Ascending aorta (tissue), 2 donors: ENCODE results near the gene GAK. TPM values are rescaled to one million over a fixed set of nuclear protein-coding genes. Genes with fewer than 3 reads are reported as not detected.

ENCODE experiments used
- DNase-seq, 2 donors: peaks; one replicate each; pipeline ENCODE4 v3.0.0-alpha.2; 2019; ENCODE audit warnings: low spot score in 2 of 2
- H3K27ac ChIP-seq, 2 donors: fragments of 200-600 bp; sonication (generic); one replicate each; pipeline ENCODE4 v1.5.1; 2016 to 2017; ENCODE audit warnings: mild to moderate bottlenecking in 1 of 2
- H3K27me3 ChIP-seq: fragments of 200-600 bp; sonication (generic); one replicate; pipeline ENCODE4 v1.5.1; 2017
- H3K36me3 ChIP-seq, 2 donors: fragments of 200-600 bp; sonication (generic); one replicate each; pipeline ENCODE4 v1.5.1; 2016
- H3K4me1 ChIP-seq, 2 donors: fragments of 200-600 bp; sonication (generic); one replicate each; pipeline ENCODE4 v1.5.1; 2016 to 2017; ENCODE audit warnings: mild to moderate bottlenecking in 1 of 2
- H3K4me3 ChIP-seq, 2 donors: fragments of 200-600 bp; sonication (generic); one replicate each; pipeline ENCODE4 v1.5.1; 2016 to 2017; ENCODE audit warnings: mild to moderate bottlenecking in 1 of 2
- H3K9me3 ChIP-seq, 2 donors: fragments of 200-600 bp; sonication (generic); one replicate each; pipeline ENCODE4 v1.5.1; 2016
- intact Hi-C: fragments of 100-400 bp; cut with DNase I; formaldehyde crosslinking; loops from one replicate; pipeline ENCODE4 v1.15.1; 2023
- total RNA-seq: library from RNA; depleted of rRNA; stranded (reverse); fragments of >200 nt; gene quantifications from one replicate; pipeline ENCODE4 v1.1.0, GENCODE V29; 2016
- TF ChIP-seq, protein P1 (sequence below), 3 experiments: fragments of 200-600 bp in 2 of 3; fragments of 450-650 bp in 1 of 3; sonication (generic) in 2 of 3; IDR thresholded peaks; one replicate each; pipeline ENCODE4 v1.5.1; 2016 to 2019; ENCODE audit warnings: antibody characterized with exemption in 3 of 3, mild to moderate bottlenecking in 1 of 3, moderate library complexity in 1 of 3

The GAK gene
- total RNA-seq, 1 donor from 2014 or later, result 87.3 TPM

- no peak overlapping the region for H3K27ac ChIP-seq
- H3K4me1 ChIP-seq, result no peaks in the 10 kb centered on the region
- H3K4me3 ChIP-seq, result no peak overlapping the region
- intact Hi-C loops, result no loop called here
- TF ChIP-seq, protein P1, sequence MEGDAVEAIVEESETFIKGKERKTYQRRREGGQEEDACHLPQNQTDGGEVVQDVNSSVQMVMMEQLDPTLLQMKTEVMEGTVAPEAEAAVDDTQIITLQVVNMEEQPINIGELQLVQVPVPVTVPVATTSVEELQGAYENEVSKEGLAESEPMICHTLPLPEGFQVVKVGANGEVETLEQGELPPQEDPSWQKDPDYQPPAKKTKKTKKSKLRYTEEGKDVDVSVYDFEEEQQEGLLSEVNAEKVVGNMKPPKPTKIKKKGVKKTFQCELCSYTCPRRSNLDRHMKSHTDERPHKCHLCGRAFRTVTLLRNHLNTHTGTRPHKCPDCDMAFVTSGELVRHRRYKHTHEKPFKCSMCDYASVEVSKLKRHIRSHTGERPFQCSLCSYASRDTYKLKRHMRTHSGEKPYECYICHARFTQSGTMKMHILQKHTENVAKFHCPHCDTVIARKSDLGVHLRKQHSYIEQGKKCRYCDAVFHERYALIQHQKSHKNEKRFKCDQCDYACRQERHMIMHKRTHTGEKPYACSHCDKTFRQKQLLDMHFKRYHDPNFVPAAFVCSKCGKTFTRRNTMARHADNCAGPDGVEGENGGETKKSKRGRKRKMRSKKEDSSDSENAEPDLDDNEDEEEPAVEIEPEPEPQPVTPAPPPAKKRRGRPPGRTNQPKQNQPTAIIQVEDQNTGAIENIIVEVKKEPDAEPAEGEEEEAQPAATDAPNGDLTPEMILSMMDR (IDR thresholded peaks at IDR 0.05), result no peak
- peaks cover 40 to 72% of the 10 kb centered on the region in 2 donors for H3K36me3 ChIP-seq
- H3K9me3 ChIP-seq, result no peaks in the 10 kb centered on the region
- DNase-seq, result no peak
- H3K27me3 ChIP-seq, result no peaks in the 10 kb centered on the region
Observed at GRCh38 chr4:961351-962230, 29.5 kb upstream of the GAK start.

DNA sequence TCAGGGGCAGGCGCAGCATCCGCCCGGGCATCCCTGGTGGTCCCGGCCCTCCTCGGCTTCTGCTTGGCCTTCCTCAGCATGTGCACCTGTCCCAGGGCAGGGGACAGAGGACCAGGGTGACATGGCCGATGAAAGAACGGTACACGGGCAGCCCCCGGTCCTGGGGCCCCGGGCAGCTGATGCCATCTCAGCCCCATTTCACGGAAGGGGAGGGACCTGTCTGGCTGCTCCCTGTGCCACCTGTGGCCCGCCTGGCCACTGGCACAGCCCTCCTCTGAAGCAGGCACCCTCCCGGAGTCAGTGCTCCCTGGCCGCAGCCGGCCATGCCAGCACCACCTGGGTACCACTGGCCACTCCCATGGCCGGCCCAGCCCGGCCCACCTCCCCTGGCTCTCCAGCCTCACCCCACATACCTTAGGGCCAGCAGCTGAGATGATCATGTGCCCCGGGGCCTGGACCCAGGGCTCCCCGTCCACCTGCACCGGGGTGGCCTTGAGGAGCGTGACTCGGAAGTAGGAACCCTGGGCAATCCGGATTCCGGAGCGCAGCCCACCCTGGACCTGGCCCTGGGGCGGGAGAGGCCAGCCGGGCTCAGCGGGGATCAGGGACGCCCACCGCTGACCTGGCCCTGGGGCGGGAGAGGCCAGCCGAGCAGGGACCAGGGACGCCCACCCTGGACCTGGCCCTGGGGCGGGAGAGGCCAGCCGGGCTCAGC lies 28.7 kb upstream of the GAK start:
- no peaks in the 10 kb centered on the region for H3K9me3 ChIP-seq
- no peak overlapping the region for H3K4me3 ChIP-seq
- no peaks in the 10 kb centered on the region for H3K27me3 ChIP-seq
- no peak overlapping the region for H3K27ac ChIP-seq
- no peaks in the 10 kb centered on the region for H3K4me1 ChIP-seq
- TF ChIP-seq, protein P1 (IDR thresholded peaks at IDR 0.05), result no peak
- no peak for DNase-seq
- H3K36me3 ChIP-seq, result peaks cover 40 to 66% of the 10 kb centered on the region in 2 donors
- intact Hi-C loops, result no loop called here

DNA sequence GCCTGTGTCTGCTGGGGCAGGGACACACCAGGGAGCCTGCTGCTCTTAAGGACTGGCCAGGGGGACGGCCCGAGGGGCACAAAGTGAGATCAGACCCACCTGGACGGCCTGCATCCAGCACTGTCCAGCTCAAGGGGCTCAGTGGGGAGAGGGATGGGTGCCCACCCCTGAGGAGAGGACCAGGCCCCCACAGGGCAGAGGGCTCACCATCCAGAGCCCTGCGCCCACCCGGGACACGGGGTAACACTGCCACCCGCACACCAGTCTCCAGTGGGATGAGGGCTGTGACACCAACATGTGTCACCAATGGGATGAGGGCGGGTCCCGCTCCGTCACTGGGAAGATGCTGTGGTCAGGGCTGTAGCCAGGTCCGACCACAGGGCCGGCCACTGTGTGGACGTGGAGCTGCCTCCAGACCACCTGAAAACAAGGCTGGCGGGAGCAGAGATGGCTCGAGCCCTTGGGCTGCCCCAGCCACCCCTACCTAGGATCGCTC lies 28.1 kb upstream of the GAK start:
- Histone ChIP-seq H3K27ac (no peak overlapping the region), H3K9me3 (no peaks in the 10 kb centered on the region), H3K4me3 (no peak overlapping the region), H3K36me3 (peaks cover 41 to 66% of the 10 kb centered on the region in 2 donors), H3K4me1 (no peaks in the 10 kb centered on the region), H3K27me3 (no peaks in the 10 kb centered on the region)
- TF ChIP-seq, protein P1 (IDR thresholded peaks at IDR 0.05), result no peak
- no peak for DNase-seq
- intact Hi-C loops, result no loop called here

GRCh38 chr4:959338-960139 lies 27.4 kb upstream of the GAK start:
- TF ChIP-seq, protein P1 (IDR thresholded peaks at IDR 0.05), result no peak
- intact Hi-C loops, result no loop called here
- peaks cover 46 to 64% of the 10 kb centered on the region in 2 donors for H3K36me3 ChIP-seq
- no peaks in the 10 kb centered on the region for H3K4me1 ChIP-seq
- H3K9me3 ChIP-seq, result no peaks in the 10 kb centered on the region
- H3K27ac ChIP-seq, result no peak overlapping the region
- DNase-seq, result no peak
- no peaks in the 10 kb centered on the region for H3K27me3 ChIP-seq
- H3K4me3 ChIP-seq, result no peak overlapping the region

DNA sequence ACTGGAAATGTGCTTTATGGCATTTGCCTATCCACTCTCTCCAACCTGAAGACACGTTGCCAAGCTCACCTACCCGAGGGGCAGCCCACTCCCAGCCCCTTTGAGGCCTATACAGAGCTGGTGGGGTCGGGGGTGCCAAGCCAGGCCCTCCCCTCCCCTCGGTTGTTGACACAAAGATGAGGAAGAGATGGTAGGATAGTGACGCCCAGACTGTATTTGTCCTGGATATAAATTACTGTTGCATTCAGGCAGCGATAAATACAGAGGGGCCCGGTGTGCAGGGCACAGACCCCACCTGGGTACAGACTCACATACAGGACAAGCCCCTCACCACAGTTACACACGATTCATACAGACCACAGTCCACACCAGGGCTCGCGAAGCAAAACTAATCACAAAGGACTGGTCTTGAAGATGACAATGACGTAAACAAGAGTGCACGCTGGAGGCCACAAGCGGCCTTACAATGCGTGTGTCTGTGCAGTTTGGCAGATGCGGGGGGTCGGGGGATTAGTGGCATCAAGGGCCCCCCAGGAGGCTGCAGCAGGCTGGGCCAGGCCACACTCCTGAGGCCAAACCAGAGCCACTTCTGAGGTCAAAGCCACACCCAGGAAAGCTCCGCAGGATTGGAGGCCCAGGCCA lies 26.7 kb upstream of the GAK start:
- Histone ChIP-seq H3K4me3 (no peak overlapping the region), H3K27ac (no peak overlapping the region), H3K4me1 (no peaks in the 10 kb centered on the region), H3K36me3 (peaks cover 46 to 68% of the 10 kb centered on the region in 2 donors), H3K9me3 (no peaks in the 10 kb centered on the region), H3K27me3 (no peaks in the 10 kb centered on the region)
- TF ChIP-seq, protein P1 (IDR thresholded peaks at IDR 0.05), result no peak
- DNase-seq, result no peak
- intact Hi-C loops, result no loop called here
